GM18870 (cell line): ENCODE data around the gene CDH3.

Source experiments
- ATAC-seq: cut with Tn5 transposase; IDR thresholded peaks from one replicate; pipeline ENCODE4 v1.9.1; 2021; ENCODE audit warnings: moderate library complexity; ENCODE audit not compliant: unreplicated experiment

CDH3 gene

DNA sequence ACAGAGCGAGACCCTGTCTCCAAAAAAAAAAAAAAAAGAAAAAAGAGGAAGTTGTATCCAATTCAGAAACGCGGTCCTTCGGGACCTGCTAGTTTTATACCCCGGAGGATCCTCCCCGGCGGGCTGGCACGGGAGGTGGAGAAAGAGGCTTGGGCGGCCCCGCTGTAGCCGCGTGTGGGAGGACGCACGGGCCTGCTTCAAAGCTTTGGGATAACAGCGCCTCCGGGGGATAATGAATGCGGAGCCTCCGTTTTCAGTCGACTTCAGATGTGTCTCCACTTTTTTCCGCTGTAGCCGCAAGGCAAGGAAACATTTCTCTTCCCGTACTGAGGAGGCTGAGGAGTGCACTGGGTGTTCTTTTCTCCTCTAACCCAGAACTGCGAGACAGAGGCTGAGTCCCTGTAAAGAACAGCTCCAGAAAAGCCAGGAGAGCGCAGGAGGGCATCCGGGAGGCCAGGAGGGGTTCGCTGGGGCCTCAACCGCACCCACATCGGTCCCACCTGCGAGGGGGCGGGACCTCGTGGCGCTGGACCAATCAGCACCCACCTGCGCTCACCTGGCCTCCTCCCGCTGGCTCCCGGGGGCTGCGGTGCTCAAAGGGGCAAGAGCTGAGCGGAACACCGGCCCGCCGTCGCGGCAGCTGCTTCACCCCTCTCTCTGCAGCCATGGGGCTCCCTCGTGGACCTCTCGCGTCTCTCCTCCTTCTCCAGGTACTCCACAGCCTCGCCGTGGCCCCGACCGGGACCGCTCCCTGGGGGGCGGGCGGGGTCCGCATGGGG is at the start of gene CDH3:
CDH3 (plus strand) TSS at position 596 of the 779 bp plus-strand sequence; CDS start at position 666, 70 bp downstream.
- ATAC-seq: no peak

DNA sequence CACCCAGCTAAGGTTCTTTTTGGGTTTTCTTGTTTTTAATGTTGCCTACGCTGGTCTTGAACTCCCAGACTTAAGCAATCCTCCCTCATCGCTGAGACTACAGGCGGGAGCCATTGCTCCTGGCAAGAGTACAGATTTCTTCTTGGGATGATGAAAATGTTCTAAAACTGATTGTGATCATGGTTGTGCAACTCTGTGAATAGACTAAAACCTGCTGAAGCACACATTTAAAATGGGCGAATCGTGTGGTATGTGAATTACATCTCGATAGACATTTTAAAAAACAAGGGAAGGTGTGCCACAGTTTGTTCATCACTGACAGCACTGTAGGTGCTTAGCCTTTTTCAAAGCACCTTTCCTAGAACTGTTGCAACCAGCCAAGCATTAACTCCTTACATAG is 48.8 kb upstream of the CDH3 start:
- ATAC-seq: no peak

GRCh38 chr16:68599586-68599985 is 45.5 kb upstream of the CDH3 start:
- ATAC-seq: no peak

- no peak for ATAC-seq
Measured at GRCh38 chr16:68605746-68606145, 39.4 kb upstream of the CDH3 start.

- ATAC-seq: no peak
Measured at GRCh38 chr16:68607443-68607842, 37.7 kb upstream of the CDH3 start.

GRCh38 chr16:68608330-68608729 is 36.8 kb upstream of the CDH3 start:
- ATAC-seq: no peak

DNA sequence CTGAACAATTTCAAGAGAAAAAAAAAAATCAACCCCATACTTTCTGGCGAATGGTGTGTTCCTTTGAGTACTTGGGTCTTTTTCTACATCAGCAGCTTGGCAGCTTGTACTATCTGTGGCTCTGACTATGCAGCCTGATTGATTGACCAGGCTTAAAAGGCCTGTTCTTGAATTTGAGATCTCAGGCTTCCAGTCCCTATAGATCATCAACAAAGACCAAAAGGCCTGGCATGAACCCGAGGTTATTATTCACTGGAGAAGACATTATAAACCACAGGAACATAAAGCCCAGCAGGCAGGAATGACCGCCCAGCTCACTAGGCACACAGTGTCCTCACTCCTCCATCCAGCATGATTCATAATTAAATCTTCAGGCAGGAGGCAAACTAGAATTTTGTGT is 32.1 kb upstream of the CDH3 start:
- no peak for ATAC-seq

GRCh38 chr16:68617734-68618133 is 27.4 kb upstream of the CDH3 start:
- no peak for ATAC-seq

DNA sequence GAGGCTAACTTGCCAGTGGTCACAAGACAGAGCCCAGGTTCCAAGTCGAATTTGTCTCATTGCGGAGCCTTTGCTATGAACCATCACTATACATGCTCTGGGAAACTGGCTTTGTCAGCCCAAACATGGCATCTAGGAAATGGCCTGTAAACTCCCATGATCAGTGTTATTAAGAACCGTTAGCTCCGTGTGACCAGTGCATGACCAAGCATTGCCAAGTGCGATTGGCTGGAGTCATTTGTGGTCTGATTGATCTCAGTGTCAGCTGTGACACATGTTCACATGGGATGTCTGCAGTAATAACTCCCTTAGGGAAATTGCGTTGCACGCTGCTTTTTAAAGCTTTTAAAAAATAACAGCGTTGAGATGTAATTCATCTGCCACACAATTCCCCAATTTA is 18.6 kb upstream of the CDH3 start:
- ATAC-seq: no peak

- ATAC-seq: no peak
Measured at GRCh38 chr16:68627951-68628425, 17.1 kb upstream of the CDH3 start.

DNA sequence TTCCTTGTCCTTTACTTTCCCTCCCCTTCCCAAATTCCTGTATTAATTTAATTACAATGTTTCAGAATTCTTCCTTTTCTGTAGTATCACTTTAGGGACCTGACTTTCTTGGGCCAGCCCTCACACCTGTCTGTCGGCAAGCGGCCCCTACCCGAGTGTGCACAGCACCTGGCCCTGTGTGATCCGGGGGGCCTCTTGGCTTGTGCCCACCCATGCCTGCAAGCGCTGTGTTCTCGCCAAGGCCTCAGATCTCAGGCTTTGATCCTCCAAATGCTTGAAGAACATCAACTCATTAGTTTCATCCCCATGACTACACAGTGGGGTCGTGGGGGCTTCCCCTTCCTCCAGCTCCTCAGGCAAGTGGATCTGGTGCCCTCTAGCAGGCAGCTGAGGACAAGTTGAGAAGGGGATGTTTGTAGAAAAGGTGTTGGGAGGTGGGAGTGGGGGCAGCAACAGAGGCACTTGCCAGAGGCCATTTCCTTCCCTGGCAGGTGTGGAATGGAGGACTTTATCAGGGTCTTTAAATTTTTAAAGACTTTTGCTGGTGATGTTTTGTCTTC is 15.7 kb upstream of the CDH3 start:
- ATAC-seq: no peak

DNA sequence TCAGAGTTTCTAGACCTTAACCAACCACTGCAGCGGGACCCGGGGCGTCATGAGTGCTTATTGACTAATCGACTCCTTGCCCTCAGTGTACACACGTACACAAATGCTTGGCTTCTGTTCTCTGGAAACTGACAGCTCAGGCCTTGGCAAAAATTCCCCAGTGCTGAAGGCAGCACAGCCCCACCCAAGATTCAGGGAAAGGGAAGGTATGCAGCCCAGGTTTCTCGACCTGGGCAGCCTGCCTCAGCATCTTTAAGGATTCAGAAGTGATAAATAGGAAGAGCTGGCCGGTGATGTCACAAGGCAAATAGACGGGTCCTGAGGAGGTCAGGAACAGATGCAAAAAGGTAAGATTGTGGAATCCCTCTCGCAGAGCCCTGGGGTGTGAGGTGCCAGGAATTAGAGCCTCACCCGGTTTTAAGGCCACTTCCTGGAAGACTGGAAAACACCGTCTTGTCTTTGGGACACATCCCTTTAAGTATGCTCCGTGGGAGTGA is 9.0 kb upstream of the CDH3 start:
- ATAC-seq: no peak

DNA sequence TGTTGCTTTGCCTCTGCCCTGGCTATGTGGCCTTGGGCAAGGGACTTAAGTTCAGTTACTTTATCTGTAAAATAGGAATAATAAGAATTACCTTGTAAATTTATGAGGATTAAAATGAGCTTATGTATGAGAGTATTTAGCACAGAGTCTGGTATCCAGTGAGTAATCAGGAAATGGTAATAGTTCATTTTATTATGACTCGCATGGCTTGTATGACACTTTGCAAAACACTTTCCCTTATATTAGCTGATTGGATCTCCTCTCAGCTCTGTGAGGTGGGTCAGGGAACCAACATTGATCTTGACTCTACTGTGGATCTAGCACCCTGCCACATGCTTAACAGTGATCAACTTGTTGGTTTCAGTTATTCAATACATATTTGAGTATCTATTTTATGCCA is 8.3 kb upstream of the CDH3 start:
- ATAC-seq: no peak

- no peak for ATAC-seq
Measured at GRCh38 chr16:68640972-68641371, 4.1 kb upstream of the CDH3 start.

- no peak for ATAC-seq
Measured at GRCh38 chr16:68642047-68642435, 3.1 kb upstream of the CDH3 start.

GRCh38 chr16:68642436-68643101 is 2.5 kb upstream of the CDH3 start:
- ATAC-seq: no peak

- ATAC-seq: no peak
Measured at GRCh38 chr16:68643227-68643626, 1.9 kb upstream of the CDH3 start.

GRCh38 chr16:68643847-68644246 is 1.3 kb upstream of the CDH3 start:
- ATAC-seq: no peak

DNA sequence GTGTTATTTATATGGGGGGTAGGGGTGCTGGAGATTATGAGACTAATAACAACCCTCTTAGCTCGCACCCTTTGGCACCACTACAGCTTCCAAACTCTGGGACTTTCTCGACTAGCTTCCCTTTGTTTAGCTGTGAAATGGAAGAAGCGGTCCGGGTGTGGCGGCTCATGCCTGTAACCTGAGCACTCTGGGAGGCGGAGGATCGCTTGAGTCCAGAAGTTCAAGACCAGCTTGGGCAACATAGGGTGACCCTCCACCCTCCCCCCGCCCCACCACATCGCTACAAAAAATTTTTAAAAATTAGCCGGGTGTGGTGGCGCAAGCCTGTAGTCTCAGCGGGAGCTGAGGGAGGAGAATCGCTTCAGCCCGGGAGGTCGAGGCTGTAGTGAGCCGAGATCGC is 814 bp upstream of the CDH3 start:
- no peak for ATAC-seq

DNA sequence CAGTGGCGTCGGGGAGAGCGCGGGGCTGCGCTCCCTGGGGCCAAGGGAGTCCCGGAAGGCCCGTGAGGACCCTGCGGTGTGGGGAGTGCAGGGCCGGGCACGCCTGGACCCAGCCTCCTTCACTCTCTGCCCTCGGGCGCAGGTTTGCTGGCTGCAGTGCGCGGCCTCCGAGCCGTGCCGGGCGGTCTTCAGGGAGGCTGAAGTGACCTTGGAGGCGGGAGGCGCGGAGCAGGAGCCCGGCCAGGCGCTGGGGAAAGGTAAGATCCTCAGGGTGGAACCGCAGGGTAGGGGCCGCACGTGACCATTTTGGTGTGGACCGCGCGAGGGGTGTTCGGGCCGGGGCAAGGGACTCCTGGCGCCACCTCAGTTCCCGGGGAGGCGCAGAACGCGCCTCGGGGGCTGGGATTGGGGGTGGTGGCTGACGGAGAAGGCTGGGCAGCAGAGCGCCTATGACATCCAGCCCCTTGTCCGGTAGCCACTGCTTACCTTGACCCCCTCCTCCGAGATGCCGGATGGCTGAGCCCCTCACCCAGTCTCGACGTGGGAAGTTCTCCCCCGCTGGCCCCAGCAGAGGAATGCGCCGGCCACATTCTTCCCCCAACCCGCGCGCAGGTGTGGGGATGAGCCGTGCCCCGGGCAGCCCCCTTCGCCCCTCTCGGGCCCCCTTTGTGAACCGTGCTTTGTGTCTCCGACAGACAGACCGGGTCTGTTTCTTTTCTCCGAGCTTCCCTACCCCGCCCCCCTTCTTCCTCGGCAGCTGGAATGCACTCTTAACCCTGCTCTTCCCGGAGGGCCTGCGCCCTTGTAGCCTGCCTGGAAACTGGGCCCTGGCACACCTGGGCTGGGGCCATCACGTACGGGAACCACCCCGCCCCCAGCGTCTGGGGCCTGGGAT is 631 bp downstream of the CDH3 start:
- no peak for ATAC-seq
